GM18907 (cell line): ENCODE results near the gene TTN.

ENCODE experiments used
- ATAC-seq: cut with Tn5 transposase; IDR thresholded peaks from one replicate; pipeline ENCODE4 v1.9.1; 2021; ENCODE audit warnings: mild to moderate bottlenecking, moderate library complexity; ENCODE audit not compliant: unreplicated experiment

TTN gene

GRCh38 chr2:178506949-178507348 is 300.3 kb downstream of the TTN start:
- no peak for ATAC-seq

- no peak for ATAC-seq
Measured at GRCh38 chr2:178506524-178506923, 300.7 kb downstream of the TTN start.

DNA sequence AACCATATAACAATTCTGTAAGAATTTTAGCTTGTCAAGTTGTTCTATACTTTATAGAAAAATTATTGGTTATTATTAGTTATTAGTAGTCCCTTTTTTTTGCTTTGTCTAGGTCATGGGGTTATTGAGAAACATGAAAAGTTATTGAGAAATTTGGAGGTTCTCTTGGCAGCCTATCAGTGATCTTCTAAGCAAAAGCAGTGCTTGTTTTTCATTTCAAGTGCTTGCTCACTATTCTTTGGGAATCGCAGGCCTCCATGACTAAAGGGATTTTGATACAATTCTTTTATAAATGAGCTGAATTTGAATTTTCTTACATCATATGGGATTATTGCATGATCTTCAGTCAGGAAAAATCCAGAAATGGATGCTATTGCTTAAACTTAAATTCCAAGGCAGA is 301.1 kb downstream of the TTN start:
- ATAC-seq: no peak

DNA sequence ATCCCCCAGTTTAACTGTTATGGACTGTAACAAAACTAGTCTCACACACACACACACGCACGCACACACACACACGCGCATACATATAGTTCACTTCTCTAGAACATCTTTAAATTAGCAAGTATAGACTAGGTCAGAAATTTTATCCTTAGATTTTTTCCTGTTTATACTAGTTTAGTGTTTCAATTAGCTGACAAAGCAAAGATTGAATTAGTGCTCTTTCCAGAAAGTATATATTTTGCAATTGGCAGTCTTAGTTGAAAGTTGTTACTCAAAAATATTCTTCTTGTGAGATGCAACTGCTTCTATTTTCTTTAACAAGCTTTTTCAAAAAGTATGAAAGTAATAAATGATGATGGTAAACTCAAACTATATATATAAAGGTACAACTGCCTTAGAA is 304.5 kb downstream of the TTN start:
- ATAC-seq: no peak

DNA sequence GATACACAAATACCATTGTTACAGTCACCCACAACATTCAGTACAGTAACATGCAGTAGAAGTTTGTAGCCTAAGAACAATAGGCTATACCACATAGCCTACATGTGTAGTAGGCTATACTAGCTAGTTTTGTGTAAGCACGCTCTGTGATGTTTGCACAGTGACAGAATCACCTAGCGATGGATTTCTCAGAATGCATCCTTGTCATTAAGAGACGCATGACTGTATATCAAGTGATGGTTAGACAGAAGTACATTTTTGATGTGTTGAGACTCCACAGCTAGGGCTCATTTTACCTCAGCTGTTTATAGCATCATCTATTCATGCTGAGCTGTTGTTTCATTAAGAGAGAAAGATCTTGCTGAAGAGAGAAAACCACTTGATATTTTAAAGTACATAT is 307.6 kb downstream of the TTN start:
- no peak for ATAC-seq

DNA sequence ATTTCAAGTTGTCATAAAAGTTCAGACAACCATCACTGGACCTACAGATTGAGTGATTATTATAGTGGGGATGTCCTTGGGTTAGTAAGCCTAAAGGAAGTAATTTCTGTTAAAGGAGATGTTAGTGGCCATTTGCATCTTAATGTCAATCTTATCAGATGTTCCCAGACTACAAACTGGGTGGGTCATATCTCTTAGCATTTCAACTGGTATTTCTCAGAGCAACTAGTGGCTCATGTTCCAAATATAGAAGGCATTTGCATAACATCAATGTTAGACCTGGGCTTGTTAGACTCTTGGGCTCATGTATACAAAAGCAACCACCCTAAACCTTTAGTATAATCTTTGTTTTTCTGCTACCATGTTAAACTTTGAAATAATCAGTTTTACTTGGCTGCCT is 309.1 kb downstream of the TTN start:
- ATAC-seq: no peak

- ATAC-seq: no peak
Measured at GRCh38 chr2:178496049-178496448, 311.2 kb downstream of the TTN start.

DNA sequence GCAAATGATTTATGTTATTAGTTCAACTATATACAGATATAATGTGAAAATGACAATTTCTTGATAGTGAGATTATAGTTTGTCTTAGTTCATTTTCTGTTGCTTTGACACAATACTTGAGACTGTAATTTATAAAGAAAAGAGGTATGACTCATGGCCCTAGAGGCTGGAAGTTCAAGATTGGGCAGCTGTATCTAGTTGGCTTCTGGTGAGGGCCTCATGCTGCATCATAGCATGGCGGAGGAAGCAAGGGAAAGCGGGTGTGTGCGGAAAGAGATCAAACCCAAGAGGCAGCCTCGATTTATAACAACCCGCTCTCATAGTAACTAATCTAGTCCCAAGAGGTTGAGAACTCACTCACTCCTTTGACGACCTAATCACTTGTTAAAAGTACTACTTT is 315.6 kb downstream of the TTN start:
- no peak for ATAC-seq

DNA sequence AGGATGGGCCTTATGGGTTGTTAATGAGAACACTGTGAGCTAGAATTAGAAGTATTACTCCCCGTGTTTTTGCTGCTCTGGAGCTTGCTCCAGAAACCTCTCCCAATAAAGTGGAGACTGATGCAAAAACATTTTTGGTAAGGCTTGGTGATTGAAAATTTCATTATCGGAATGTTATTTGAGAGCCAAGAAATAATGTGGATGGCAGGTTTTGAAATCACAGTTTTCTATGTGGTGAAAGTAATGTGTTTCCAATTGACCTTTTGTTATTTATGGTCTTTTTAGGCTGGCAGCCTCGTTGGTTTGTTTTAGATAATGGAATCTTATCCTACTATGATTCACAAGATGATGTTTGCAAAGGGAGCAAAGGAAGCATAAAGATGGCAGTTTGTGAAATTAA is 321.9 kb downstream of the TTN start:
- no peak for ATAC-seq

- no peak for ATAC-seq
Measured at GRCh38 chr2:178484245-178485041, 322.8 kb downstream of the TTN start.

DNA sequence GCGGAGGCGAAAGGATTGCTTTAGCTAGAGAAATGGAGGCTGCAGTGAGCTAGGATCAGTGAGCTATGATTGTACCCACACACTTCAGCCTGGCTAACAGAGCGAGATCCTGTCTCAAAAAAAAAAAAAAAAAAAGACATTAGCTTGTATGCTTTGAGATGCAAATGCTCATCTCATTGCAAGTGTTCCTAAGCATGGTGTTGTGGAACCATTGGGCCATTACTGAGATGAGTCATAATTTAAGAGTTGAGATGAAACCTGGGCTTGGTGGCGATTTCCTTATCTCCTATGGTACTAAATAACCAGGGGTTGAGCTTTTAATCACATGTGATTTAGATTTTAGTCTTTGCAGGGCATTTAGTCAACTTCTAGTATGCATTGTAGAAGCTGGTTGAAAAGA is 324.8 kb downstream of the TTN start:
- ATAC-seq: peak; percentile 36

DNA sequence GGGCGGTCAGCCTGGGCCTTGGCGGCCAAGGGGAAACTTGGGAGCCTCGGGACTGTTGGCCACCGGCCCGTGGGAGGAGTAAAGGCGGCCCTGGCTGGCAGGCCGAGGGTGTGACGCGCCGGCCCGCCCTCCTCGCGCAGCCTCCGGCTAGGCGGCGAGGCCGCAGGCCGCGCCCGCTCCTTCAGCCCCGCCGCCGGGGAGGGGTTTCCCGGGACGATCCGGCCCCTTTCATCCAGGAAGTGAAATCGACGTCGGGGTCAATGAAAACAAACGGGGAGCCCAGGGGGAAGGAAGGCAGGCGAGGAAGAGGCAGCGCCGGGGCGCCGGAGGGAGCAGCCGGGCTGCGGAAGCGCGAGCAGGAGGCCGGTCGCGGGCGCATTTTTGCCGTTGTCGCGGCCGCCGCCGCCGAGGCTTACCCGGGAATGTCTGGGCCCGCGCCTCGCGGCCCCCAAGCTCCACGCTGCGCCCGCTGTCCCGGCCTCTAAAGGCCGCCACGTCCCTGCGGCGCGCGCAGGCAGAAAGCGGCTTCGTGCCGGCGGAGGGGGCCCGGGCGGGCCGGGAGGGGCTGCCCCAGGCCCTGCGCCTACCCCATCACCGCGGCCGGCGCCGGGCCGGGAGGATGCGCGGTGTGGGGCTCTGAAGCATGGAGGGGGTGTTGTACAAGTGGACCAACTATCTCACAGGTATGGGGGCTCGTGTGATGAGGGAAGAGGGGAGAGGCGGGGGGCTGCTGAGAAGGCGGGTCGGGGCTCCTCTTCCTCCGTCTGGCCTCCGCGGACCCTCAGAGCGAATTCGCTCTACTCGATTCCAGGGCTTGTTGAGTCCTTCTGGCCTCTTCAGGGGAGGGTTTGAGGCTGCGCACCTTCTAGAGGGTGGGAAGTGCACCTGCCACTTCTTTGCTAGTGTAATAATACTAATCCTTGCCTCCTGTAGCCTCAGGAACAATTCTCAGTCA is 326.7 kb downstream of the TTN start, which contains the start of gene PLEKHA3:
Gene PLEKHA3 (plus strand): TSS at position 231 of the 955 bp plus-strand sequence. CDS start 413 bp downstream, at position 644.
- peak; percentile 73 for ATAC-seq

GRCh38 chr2:178479758-178480226 is 327.4 kb downstream of the TTN start:
- no peak for ATAC-seq

DNA sequence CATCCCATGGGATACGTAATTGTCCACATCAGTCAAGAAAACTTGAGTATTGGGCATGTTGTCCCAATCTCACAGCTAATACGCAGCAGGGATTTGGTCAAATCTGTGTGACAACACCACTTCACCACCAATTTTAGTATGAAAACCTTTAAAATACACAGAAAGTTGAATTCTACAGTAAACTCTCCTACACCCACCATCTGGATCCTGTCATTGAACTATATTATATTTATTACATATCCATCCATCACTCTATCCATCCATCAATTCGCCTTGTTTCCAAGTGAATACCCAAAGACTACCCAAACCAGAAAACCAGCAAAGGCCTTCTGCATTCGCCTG is 328.0 kb downstream of the TTN start:
- ATAC-seq: no peak

DNA sequence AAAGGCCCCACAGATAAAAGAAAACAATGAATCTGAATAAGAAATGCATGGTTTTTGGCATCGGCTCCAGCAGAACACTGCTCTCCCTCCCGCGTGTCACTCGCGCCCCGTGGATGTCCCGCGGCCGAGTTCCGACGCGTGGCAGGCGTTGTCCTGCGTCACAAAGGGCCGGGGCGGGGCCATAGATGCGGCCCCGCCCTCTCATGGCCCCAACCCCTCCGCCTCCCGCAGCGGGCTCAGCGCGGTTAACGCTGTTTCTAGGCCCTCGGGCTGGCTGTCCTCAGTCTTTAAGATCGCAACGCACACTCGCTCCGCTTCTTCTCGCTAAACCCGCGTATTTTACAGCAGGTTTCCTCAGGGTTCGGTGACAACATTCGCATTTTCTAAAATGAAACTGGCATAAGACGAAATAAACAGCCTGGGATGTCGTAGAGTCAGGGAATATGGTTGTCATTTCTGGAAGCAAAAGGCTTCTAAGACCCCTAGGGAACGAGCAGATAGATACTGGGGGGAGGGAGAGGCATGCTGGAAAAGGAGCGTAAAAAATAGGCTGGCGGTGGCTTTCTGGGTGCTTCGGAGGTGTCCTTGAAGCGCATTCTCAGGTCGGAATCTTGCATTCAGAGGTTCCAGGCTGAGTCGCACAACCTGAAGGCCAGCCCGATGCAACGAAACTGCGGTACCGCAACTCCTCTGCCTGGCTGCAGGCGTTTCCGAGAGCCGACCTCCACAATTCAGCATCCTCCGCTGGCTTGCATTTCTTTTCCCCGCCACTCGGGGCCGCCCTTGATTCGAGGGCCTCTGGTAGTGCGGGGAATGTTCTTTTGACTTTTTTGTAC is 328.6 kb downstream of the TTN start, which contains the start of gene FKBP7:
Gene FKBP7 (minus strand): TSS at position 162 of the 836 bp plus-strand sequence. CDS start 101 bp downstream, at position 61.
- ATAC-seq: peak; percentile 44

GRCh38 chr2:178478130-178478438 is 329.1 kb downstream of the TTN start:
- no peak for ATAC-seq

DNA sequence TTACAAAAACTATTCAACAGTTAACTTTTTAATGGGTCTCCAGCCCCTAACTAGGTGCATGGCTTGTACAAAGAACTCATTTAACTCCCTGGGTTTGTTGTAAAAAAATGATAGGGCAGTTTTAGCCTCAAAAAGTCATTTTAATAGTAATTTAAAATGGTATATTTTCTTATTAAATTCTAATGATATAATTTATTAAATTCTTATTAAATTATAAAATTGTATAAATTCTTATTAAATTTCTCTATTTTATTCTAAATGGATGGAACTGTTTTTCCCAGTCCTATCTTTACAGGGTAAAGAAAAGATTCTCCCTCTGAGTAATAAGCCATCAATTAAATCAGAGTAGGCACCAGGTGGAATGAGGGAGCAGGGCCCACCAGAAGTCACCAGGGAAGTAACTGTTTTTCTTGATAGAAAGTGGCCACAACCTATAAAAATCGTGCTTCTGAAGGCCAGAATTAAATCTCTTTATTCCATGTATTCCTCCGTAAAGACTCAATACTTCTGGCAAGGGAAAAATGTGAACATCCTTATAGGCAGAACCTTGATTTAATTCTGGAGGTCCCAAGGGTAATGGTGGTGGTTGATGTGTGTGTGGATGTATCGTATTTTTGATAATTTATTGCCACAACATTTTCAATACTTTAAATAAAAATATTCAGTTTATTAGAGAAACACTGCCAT is 329.6 kb downstream of the TTN start:
- ATAC-seq: no peak

DNA sequence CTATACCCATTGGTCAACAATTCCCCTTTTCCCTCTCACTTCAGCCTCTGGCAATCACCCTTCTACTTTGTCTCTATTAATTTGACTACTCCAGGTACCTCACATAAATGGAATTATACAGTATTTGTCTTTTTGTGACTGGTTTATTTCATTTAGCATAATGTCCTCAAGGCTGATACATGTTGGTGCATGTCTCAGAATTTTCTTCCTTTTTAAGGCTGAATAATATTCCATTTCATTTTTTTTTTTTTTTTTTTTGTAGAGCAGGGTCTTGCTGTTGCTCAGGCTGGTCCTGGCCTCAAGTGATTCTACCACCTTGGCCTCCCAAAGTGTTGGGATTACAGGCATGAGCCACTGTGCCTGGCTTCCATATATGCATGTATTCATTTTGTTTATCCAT is 330.7 kb downstream of the TTN start:
- ATAC-seq: no peak
